Measurements from ENCODE around the gene DNAH5. TPM values are rescaled to one million over a fixed set of nuclear protein-coding genes. Genes with fewer than 3 reads are reported as not detected.
A peak's percentile ranks its signal among the peaks of the same experiment; 100 is the strongest.
"Not testable (repeated sequence)": the region's sequence is repeated elsewhere in the genome, so short reads cannot be mapped to it uniquely, and the experiment has no call there.

Gene DNAH5
- 1 to 10 TPM in 3 of 4 donors, under 1 TPM in 1; 0.40 to 3.1 (median 2.6) TPM for polyA plus RNA-seq (ENCODE audit: insufficient read length in 4 of 4)

GRCh38 chr5:13944560-13945199, at the start of gene DNAH5:
Gene DNAH5 (minus strand): TSS chr5:13944688. CDS start chr5:13944438, 250 bp downstream.
- DNase-seq (ENCODE audit: low read depth in 4 of 4, low spot score in 3 of 4) = no peak

GRCh38 chr5:13993926-13994325, 49.4 kb upstream of the DNAH5 start:
- no peak for DNase-seq (ENCODE audit: low read depth in 4 of 4, low spot score in 3 of 4)

- DNase-seq (ENCODE audit: low read depth in 4 of 4, low spot score in 3 of 4) = no peak
These were observed 48.3 kb upstream of the DNAH5 start for GRCh38 chr5:13992795-13993194.

GRCh38 chr5:13991365-13991764, 46.9 kb upstream of the DNAH5 start:
- no peak for DNase-seq (ENCODE audit: low read depth in 4 of 4, low spot score in 3 of 4)

DNA sequence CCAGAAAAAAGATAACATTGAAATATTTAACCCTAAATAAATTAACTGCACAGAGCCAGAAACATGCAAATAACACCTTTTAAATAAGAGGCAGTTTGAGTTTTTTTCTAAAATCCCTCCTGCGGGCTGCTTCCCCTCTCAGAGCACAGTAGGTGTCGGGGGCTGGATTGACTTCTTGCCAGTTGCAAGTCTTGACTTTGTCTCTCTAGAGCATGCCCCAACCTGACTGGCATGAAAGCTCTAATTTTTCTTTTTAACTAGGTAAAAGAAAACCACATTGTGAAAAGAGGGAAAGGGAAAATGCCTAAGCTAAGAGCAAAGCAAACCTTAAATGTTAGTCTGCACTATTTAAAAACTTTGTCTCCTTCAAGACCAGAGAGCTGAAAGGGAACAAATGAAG, 46.4 kb upstream of the DNAH5 start:
- DNase-seq (ENCODE audit: low read depth in 4 of 4, low spot score in 3 of 4) = no peak

DNA sequence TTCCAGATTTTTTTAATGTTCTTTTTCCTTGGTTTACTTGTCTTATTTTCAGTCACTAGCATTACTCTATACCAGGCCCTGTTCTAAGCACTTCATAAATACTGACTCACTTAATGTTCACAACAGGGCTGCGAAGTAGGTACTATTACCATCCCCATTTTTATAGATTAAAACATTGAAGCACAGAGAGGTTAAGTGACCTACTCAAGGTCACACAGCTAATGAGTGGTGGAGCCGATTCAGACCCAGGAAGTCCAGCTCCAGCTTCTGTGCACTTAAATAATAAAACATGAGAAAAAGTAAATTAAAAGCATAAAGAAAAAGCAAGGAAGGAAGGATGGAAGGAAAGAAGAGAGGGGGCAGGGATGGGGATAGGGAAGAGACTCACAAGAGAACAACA, 45.3 kb upstream of the DNAH5 start:
- no peak for DNase-seq (ENCODE audit: low read depth in 4 of 4, low spot score in 3 of 4)

GRCh38 chr5:13987843-13988464, 43.5 kb upstream of the DNAH5 start:
- peak in 2 of 4 donors; percentile 26 to 29 for DNase-seq (ENCODE audit: low read depth in 4 of 4, low spot score in 3 of 4)

DNA sequence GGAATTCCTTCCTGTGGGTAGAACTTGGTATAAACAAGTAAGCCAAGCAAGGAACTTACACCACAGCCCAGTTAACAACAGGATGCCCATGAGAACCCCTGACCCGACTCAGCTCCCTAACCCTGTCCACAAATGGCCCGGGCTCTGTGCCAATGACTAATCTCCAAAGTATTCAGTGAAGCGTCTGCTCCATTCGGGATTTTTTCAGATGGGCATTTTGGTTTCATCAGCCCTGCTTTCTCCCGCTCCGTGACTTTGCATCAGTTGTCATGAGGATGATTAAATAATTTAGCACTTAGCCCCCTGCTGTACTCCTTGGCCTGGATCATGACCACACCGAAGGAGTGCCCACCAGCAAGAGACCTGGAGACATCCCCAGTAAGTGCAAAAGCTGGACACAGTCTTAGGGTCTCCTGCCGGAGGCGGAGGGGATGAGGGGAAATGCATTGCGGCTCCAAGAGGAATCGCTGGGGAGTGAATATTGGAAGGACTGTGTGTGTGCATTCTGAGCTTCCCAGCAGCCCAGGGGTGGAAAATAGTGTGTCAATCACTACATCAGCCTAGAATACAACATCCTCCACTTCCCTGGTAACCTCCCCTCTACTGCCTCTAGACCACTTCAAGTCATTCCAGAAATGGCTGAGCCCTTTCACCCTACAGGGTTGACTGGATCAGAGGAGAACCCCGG, 41.4 kb upstream of the DNAH5 start:
- DNase-seq (ENCODE audit: low read depth in 4 of 4, low spot score in 3 of 4) = no peak

DNA sequence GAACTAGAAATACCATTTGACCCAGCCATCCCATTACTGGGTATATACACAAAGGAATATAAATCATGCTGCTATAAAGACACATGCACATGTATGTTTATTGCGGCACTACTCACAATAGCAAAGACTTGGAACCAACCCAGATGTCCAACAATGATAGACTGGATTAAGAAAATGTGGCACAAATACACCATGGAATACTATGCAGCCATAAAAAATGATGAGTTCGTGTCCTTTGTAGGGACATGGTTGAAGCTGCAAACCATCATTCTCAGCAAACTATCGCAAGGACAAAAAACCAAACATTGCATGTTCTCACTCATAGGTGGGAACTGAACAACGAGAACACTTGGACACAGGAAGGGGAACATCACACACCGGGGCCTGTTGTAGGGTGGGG, 40.4 kb upstream of the DNAH5 start:
- DNase-seq (ENCODE audit: low read depth in 4 of 4, low spot score in 3 of 4) = not testable (repeated sequence)

- DNase-seq (ENCODE audit: low read depth in 4 of 4, low spot score in 3 of 4) = peak in 1 of 4 donors; percentile 12
These were observed 32.7 kb upstream of the DNAH5 start for GRCh38 chr5:13976867-13977830.

- no peak for DNase-seq (ENCODE audit: low read depth in 4 of 4, low spot score in 3 of 4)
These were observed 31.7 kb upstream of the DNAH5 start for GRCh38 chr5:13976223-13976622.

DNA sequence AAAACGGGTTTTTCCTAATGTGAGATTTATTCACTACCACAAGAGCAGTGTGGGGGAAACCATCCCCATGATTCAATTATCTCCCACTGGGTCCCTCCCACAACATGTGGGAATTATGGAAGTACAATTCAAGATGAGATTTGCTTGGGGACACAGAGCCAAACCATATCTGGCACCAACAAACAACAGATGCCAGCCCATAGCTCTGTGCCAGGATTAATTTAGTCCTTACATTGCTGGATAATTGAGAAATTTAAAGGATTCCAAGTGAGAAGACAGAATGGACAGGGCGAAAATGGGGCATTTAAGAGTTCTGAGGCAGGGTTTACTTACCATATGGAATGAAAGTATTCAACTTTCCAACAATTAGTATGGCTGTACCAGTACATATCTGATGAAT, 30.8 kb upstream of the DNAH5 start:
- DNase-seq (ENCODE audit: low read depth in 4 of 4, low spot score in 3 of 4) = no peak

GRCh38 chr5:13973724-13974123, 29.2 kb upstream of the DNAH5 start:
- DNase-seq (ENCODE audit: low read depth in 4 of 4, low spot score in 3 of 4) = no peak

DNA sequence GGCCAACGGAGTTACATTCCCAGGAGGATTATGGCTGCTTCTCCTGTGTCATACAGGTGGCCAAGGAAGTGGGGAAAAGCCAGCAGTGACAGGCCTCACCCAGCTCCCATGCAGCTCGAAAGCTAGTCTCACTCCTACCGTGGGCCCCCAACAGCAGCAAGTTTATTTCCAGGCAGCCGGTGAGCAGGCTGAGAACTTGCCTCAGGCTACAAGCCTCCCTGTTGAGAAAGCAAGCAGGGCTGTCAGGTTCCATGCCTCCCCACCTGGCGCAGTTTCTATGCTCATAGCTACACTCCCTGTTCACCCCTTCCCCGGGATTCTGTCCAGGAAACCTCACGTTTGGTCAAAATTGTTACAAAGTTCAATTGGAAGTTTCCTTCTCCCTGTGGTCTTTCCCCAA, 27.5 kb upstream of the DNAH5 start:
- no peak for DNase-seq (ENCODE audit: low read depth in 4 of 4, low spot score in 3 of 4)

DNA sequence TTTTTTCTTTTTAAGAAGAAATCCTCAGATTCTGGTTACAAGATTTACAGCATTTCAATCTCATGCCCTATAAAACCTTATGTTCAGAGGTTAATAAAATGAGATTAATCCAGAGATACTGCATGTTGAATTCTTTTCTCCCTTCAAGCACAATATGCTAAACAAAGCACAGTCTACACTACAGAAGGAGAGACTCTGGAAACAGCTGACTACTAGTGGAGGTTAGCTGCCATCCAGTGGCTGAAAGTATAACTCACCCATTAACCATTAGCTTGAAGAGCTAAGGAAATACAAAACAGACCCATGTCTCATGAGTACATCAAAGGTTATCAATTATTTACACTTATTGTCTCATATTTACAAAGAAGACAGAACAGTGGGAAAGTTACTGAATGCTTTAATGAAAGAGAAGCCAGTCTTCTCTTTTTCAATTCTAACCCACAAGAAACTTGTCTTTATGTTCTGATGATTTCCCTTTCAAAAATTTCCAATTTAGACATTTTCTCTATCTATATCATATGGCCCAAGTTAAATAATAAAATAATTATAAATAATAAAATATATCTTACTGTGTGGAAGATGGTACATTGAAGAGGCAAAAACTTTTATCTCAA, 12.7 kb upstream of the DNAH5 start:
- peak in 2 of 4 donors; percentile 27 to 29 for DNase-seq (ENCODE audit: low read depth in 4 of 4, low spot score in 3 of 4)

DNA sequence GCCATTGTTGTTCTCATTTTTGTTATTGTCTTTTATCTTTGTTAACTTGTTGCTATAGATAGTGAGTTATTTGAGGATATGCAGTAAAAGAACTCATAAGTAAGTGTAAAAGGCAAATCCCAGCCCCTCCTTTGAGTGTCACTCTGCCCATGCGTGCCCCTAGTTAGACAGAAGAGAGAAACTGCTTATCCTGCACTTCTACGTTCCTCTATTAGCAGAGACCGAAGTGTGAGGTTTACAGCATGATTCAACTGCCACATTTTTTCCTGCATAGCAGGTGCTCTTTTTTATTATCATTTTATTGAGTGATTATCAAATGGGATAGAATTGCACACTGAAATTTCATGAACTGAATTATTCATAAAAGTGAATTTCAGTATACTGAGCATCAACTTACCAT, 12.0 kb upstream of the DNAH5 start:
- DNase-seq (ENCODE audit: low read depth in 4 of 4, low spot score in 3 of 4) = no peak

GRCh38 chr5:13955896-13956295, 11.4 kb upstream of the DNAH5 start:
- DNase-seq (ENCODE audit: low read depth in 4 of 4, low spot score in 3 of 4) = no peak

- DNase-seq (ENCODE audit: low read depth in 4 of 4, low spot score in 3 of 4) = no peak
These were observed 1.6 kb upstream of the DNAH5 start for GRCh38 chr5:13946111-13946510.

DNA sequence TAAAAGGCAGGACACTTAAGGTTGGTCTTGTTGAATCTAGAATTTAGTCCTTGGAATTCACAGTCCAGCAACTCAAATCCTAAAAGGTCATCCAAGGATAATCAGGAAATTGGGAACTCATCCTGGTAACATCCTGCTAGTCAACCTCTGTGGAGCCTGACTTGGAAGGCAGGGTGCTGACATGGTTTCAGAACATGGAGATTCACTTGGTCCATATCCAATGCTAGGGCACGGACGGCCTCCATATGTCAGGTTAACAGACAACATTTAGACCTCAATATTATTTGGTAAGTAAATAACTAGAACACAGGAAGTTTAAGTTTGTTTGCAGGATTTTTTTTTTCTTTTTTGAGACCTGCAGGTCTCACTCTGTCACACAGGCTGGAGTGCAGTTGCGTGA, 783 bp upstream of the DNAH5 start:
- no peak for DNase-seq (ENCODE audit: low read depth in 4 of 4, low spot score in 3 of 4)

DNA sequence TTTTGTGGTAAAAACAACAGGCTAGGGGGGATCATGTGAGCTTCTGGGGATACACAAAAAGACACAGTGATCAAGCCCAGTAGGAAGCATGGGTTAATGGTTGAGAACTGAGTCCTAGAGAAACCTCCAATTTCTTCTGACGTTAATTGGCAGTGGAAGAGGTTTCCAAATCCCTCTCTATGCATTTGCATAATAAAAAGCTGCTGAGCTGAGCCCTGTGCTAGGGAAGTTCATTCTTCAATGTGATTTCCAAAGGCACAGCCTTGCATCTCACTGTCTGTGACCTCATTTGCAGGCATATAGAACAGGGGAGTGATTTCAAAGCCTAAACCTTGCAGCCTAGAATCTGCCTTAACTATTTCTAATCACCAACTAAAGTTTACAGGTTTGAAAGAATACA, 812 bp downstream of the DNAH5 start:
- DNase-seq (ENCODE audit: low read depth in 4 of 4, low spot score in 3 of 4) = no peak
